GM12873 (cell line): Measurements from ENCODE around the gene IL2RA.

Experiments
- CTCF ChIP-seq: IDR thresholded peaks from 2 replicates; pipeline ENCODE4 v1.5.1; 2012; ENCODE audit warnings: low read depth, mild to moderate bottlenecking, moderate library complexity, low read length, control low read depth; ENCODE audit not compliant: insufficient read depth; ENCODE audit errors: missing control alignments

The IL2RA gene

GRCh38 chr10:6039711-6040110, 22.5 kb downstream of the IL2RA start:
- TF ChIP-seq CTCF, result no peak

DNA sequence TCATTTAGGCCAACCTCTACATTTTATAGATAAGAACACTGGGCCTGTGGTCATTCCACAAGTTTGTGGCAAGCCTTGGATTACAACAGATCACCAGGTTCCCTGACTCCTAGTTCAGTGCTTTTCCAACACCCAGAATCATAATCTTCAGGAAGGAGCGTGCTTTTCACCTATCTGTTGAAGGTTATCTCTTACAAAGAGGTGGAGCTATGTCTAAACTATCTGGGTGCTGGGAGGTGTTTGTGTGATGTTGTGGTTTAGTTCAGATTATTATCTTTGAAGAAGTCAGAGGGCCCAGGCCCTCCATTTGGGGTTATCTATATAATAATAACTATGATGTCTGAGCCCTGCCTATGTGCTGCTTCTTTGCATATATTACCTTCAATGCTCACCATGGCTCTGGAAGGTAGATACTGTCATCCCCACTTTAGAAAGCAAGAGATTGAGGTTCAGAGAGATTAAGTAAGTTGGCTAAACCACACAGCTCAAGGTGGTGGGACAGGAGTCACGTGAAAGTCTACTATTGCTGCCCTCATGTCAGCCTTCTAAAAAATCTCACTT, 24.0 kb downstream of the IL2RA start:
- no peak for TF ChIP-seq CTCF

DNA sequence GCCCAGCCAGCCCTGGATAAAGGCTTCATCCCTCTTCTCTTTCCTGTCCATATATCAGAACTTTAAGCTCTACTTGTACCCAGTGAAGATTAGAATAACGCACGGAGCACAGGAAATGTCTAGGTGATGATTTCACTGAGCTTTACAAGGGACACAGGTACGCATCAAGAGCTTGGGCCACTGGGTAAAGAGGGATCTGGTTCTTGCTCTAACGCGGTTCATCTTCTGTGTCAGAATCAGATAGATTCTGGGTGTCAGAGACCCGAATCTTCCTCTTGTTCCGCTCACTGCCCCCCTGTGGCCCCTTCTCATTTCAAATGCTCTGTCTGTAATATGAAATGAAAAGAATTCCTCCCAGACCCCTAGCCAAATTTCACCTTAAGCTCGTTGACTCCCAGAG, 24.7 kb downstream of the IL2RA start:
- TF ChIP-seq CTCF, result no peak

- TF ChIP-seq CTCF, result no peak
Observed at GRCh38 chr10:6036861-6037321, 25.3 kb downstream of the IL2RA start.

GRCh38 chr10:6035931-6036575, 26.1 kb downstream of the IL2RA start:
- no peak for TF ChIP-seq CTCF

GRCh38 chr10:6035101-6035834, 26.9 kb downstream of the IL2RA start:
- TF ChIP-seq CTCF, result no peak

- TF ChIP-seq CTCF, result no peak
Observed at GRCh38 chr10:6034371-6034770, 27.8 kb downstream of the IL2RA start.
